Measurements from ENCODE around the gene KCNQ1. TPM values are rescaled to one million over a fixed set of nuclear protein-coding genes. Genes with fewer than 3 reads are reported as not detected.

KCNQ1 gene
- total RNA-seq, 1 experiment from 2014 or later, result 10.7 TPM

- Histone ChIP-seq H3K79me2 (ENCODE audit: insufficient read depth, low read length) (no peaks in the 10 kb centered on the region), H4K20me1 (ENCODE audit: insufficient read depth) (no peaks in the 10 kb centered on the region), H3K27me3 (ENCODE audit: insufficient read depth, low read length) (no peaks in the 10 kb centered on the region), H3K4me1 (ENCODE audit: control insufficient read depth in 1 of 2, insufficient read depth in 2 of 2, low read length in 2 of 2) (peaks cover 0 to 24% of the 10 kb centered on the region in 2 experiments; a peak in 3 of 4 replicates), H3K27ac (ENCODE audit: low read depth, low read length) (no peak overlapping the region), H3K9me2 (ENCODE audit: insufficient read depth) (no peaks in the 10 kb centered on the region), H3K36me3 (ENCODE audit: control insufficient read depth in 1 of 2, insufficient read depth in 2 of 2, low read length in 2 of 2) (no peaks in the 10 kb centered on the region), H3K9ac (ENCODE audit: low read length) (no peak overlapping the region), H3K9me3 (ENCODE audit: control insufficient read depth in 1 of 2, insufficient read depth in 1 of 2, low read depth in 1 of 2, low read length in 2 of 2) (no peaks in the 10 kb centered on the region), H3K4me2 (ENCODE audit: low read length) (no peak overlapping the region), H3K4me3 (replicated peaks in 1 of 2; ENCODE audit: low read depth in 1 of 2, low read length in 2 of 2) (no peak overlapping the region), H2AFZ (ENCODE audit: low read depth, low read length, poor library complexity, severe bottlenecking) (no peak overlapping the region)
- ChIA-PET POLR2A (no interaction called here), CTCF (no interaction called here), RAD21 (ENCODE audit: low non-redundant PET in 1 of 2, low total read pairs in 2 of 2, uncharacterized antibody in 2 of 2, unreplicated experiment in 2 of 2) (no interaction called here)
- intact Hi-C loops (cut with micrococcal nuclease), result no loop called here
- no peak for DNase-seq (ENCODE audit: low read depth, low spot score)
- no peak for ATAC-seq
- TF ChIP-seq EZH2 (IDR thresholded peaks at IDR 0.05), result no peak
- no peak for TF ChIP-seq CEBPB (IDR thresholded peaks at IDR 0.05; ENCODE audit: low read depth)
- no peak for TF ChIP-seq CTCF (IDR thresholded peaks at IDR 0.05 in 2 of 3, conservative IDR thresholded peaks at IDR 0.05 in 1 of 3; ENCODE audit: borderline replicate concordance in 1 of 3, insufficient read depth in 1 of 3, low read depth in 2 of 3, low read length in 2 of 3)
- TF ChIP-seq YY1 (IDR thresholded peaks at IDR 0.05; ENCODE audit: extremely low read depth, insufficient replicate concordance, low read depth, low read length), result no peak
- BruUV-seq (replicated peaks), result no TSS peak
Observed at GRCh38 chr11:2847561-2847960, 402.8 kb downstream of the KCNQ1 start.

DNA sequence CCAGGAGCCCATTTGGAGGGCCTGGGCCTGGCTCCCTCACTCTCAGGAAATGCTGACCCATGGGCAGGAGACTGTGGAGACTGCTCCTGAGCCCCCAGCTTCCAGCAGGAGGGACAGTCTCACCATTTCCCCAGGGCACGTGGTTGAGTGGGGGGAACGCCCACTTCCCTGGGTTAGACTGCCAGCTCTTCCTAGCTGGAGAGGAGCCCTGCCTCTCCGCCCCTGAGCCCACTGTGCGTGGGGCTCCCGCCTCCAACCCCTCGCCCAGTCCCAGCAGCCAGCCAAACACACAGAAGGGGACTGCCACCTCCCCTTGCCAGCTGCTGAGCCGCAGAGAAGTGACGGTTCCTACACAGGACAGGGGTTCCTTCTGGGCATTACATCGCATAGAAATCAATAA is 403.7 kb downstream of the KCNQ1 start:
- ChIA-PET RAD21 (ENCODE audit: low non-redundant PET in 1 of 2, low total read pairs in 2 of 2, uncharacterized antibody in 2 of 2, unreplicated experiment in 2 of 2) (no interaction called here), POLR2A (no interaction called here), CTCF (no interaction called here)
- Histone ChIP-seq H3K4me1 (ENCODE audit: control insufficient read depth in 1 of 2, insufficient read depth in 2 of 2, low read length in 2 of 2) (peaks cover 0 to 20% of the 10 kb centered on the region in 2 experiments; a peak in 3 of 4 replicates), H3K27ac (ENCODE audit: low read depth, low read length) (no peak overlapping the region), H3K36me3 (ENCODE audit: control insufficient read depth in 1 of 2, insufficient read depth in 2 of 2, low read length in 2 of 2) (no peaks in the 10 kb centered on the region), H3K4me3 (replicated peaks in 1 of 2; ENCODE audit: low read depth in 1 of 2, low read length in 2 of 2) (no peak overlapping the region), H2AFZ (ENCODE audit: low read depth, low read length, poor library complexity, severe bottlenecking) (no peak overlapping the region), H3K9me2 (ENCODE audit: insufficient read depth) (no peaks in the 10 kb centered on the region), H3K9ac (ENCODE audit: low read length) (no peak overlapping the region), H3K27me3 (ENCODE audit: insufficient read depth, low read length) (no peaks in the 10 kb centered on the region), H3K79me2 (ENCODE audit: insufficient read depth, low read length) (no peaks in the 10 kb centered on the region), H3K9me3 (ENCODE audit: control insufficient read depth in 1 of 2, insufficient read depth in 1 of 2, low read depth in 1 of 2, low read length in 2 of 2) (no peaks in the 10 kb centered on the region), H3K4me2 (ENCODE audit: low read length) (no peak overlapping the region), H4K20me1 (ENCODE audit: insufficient read depth) (no peaks in the 10 kb centered on the region)
- ATAC-seq (no peak), DNase-seq (ENCODE audit: low read depth, low spot score) (no peak)
- intact Hi-C loops (cut with micrococcal nuclease), result no loop called here
- BruUV-seq (replicated peaks), result no TSS peak
- no peak for TF ChIP-seq MAX (IDR thresholded peaks at IDR 0.05)
- TF ChIP-seq EGR1 (IDR thresholded peaks at IDR 0.05; ENCODE audit: low read depth), result no peak
- TF ChIP-seq RAD21 (IDR thresholded peaks at IDR 0.05; ENCODE audit: low read depth), result no peak
- TF ChIP-seq ATF3 (IDR thresholded peaks at IDR 0.05), result no peak
- no peak for TF ChIP-seq SRF (IDR thresholded peaks at IDR 0.05; ENCODE audit: low read depth)
- TF ChIP-seq POLR2A (IDR thresholded peaks at IDR 0.05; ENCODE audit: borderline replicate concordance, extremely low read depth, insufficient read depth, insufficient read length), result no peak
- no peak for TF ChIP-seq ZBTB33 (IDR thresholded peaks at IDR 0.05; ENCODE audit: extremely low read depth, insufficient replicate concordance, low read length)
- TF ChIP-seq JUND (IDR thresholded peaks at IDR 0.05), result no peak
- TF ChIP-seq CBX3 (IDR thresholded peaks at IDR 0.05; ENCODE audit: low read depth), result no peak
- no peak for TF ChIP-seq CEBPB (IDR thresholded peaks at IDR 0.05; ENCODE audit: low read depth)
- TF ChIP-seq EZH2 (IDR thresholded peaks at IDR 0.05), result no peak
